Measurements from ENCODE around the gene CCL18.

CCL18 gene

DNA sequence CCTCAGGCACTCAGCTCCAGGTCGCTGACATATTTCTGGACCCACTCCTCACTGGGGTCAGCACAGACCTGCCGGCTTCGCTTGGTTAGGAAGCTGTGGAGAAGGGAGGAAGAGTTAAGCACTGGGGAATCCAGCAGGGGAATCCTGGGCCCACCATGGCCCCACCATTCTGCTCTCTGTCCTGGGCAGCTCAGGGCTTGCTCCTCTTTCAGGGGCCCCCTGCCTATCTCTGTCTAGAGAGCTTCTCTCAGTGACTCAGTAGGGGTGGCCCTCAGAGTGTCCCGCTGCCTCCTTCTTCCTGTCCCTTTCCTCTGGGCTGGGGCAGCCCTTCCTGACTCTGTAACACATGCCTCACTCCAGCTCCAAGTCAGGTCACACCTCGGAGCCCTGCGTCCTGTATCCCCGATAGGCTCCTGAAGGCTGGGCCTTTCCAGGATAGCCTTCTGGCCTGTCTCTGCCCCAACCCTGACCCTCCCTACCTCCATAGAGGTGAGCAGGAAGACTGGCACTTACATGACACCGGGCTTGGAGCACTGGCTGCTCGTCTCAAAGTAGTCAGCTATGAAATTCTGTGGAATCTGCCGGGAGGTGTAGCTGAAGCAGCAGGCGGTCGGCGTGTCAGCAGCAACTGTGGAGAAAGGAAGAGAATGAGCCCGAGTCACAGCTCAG, 24.7 kb downstream of the CCL18 start:
- Histone ChIP-seq H3K4me3 (ENCODE audit: low read depth, low read length, poor library complexity, severe bottlenecking) (no peak overlapping the region), H4K20me1 (ENCODE audit: insufficient read depth, low read length) (no peaks in the 10 kb centered on the region), H3K36me3 (ENCODE audit: insufficient read depth, low read length) (no peaks in the 10 kb centered on the region), H3K4me2 (ENCODE audit: low read length) (no peak overlapping the region), H2AFZ (ENCODE audit: low read length) (no peak overlapping the region), H3K27ac (ENCODE audit: low read depth, low read length, poor library complexity, severe bottlenecking) (no peak overlapping the region), H3K4me1 (ENCODE audit: insufficient read depth, low read length, severe bottlenecking) (no peaks in the 10 kb centered on the region), H3F3A (ENCODE audit: insufficient read depth, low read length) (no peaks in the 10 kb centered on the region), H3K9ac (ENCODE audit: low read length) (no peak overlapping the region), H3K9me2 (ENCODE audit: low read depth, low read length) (no peaks in the 10 kb centered on the region), H3K27me3 (ENCODE audit: insufficient read depth, low read length) (no peaks in the 10 kb centered on the region), H3K9me3 (ENCODE audit: low read length) (no peaks in the 10 kb centered on the region), H3K79me2 (ENCODE audit: insufficient read depth, low read length) (no peaks in the 10 kb centered on the region)
- no peak for TF ChIP-seq EZH2 (IDR thresholded peaks at IDR 0.05; ENCODE audit: borderline replicate concordance, low read length)
- TF ChIP-seq, protein P1, sequence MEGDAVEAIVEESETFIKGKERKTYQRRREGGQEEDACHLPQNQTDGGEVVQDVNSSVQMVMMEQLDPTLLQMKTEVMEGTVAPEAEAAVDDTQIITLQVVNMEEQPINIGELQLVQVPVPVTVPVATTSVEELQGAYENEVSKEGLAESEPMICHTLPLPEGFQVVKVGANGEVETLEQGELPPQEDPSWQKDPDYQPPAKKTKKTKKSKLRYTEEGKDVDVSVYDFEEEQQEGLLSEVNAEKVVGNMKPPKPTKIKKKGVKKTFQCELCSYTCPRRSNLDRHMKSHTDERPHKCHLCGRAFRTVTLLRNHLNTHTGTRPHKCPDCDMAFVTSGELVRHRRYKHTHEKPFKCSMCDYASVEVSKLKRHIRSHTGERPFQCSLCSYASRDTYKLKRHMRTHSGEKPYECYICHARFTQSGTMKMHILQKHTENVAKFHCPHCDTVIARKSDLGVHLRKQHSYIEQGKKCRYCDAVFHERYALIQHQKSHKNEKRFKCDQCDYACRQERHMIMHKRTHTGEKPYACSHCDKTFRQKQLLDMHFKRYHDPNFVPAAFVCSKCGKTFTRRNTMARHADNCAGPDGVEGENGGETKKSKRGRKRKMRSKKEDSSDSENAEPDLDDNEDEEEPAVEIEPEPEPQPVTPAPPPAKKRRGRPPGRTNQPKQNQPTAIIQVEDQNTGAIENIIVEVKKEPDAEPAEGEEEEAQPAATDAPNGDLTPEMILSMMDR (IDR thresholded peaks at IDR 0.05; ENCODE audit: low read length) = no peak

DNA sequence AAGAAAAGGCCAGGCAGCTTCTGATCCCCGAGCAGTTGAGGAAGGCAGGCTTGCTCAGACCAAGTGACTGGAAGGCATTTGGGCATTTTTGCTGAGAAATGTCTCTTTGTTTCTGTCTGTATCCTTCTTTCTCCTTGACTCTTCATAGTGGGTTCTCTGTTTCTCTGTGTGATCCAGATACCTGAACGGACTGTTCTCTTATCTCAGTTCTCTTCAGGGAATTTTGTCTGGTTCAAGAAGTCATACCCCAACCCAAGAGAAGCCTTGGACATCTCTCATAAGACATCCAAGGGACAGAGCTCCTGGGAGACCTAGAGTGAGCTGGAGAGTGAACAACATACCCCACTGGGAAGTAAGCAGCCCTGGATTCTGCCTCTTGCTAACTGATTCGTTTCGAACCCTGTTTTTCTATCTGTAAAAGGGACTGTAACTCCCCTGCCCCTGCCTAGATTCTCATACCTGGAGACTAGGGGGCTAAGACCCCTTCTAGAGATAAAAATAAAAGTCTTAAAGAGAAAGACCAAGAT, 25.3 kb downstream of the CCL18 start:
- no peak overlapping the region for H3K9ac ChIP-seq (ENCODE audit: low read length)
- no peak overlapping the region for H3K4me2 ChIP-seq (ENCODE audit: low read length)
- H3K36me3 ChIP-seq (ENCODE audit: insufficient read depth, low read length) = no peaks in the 10 kb centered on the region

DNA sequence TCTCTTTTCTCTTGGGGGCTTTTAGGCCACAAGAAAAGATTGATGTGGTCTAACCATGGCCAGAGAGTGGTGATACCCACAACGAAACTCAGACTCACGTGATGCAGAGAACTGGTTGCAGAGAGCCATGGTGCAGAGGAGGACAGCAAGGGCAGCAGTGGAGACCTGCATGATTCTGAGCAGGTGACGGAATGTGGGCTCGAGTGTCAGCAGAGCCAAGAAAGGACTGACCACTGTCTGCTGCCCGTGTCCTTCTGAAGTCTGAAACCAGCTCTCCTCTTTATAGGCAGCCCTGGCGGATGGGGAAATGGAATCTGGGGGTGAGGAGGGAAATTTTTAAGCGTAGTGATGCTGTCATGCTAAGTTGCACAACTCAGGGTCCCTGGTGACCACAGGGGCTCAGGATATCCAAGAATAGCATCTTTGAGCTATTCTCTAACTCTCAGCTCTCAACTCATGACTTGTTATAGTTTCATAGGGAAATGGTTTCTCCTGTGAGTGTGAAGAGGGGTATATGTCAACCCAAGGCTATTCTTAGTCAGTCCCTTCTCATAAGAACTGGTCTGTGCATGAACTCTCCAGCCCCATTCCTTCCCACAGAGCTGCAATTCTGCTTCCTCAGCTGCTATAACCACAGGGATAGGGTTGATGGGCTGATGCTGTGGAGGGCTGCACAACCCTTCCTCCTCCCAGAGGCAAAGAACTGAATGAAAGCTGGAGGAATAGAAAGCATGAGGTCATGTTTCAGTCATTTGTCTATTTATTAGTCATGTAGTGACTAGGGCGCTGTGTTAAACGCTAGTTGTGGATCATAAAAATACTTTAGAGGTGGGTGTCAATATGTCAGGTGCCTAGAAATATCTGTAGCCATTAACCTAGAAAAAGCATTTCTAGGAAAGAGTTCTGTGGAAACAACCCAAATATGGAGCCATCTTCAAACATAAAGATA, 26.1 kb downstream of the CCL18 start, which contains the start of gene CCL3:
Gene CCL3 (minus strand): TSS at position 256 of the 949 bp plus-strand sequence. CDS start 85 bp downstream, at position 171.
- Histone ChIP-seq H3K4me1 (ENCODE audit: insufficient read depth, low read length, severe bottlenecking) (no peaks in the 10 kb centered on the region), H3K9ac (ENCODE audit: low read length) (no peak within 1 kb of the TSS), H3K27ac (ENCODE audit: low read depth, low read length, poor library complexity, severe bottlenecking) (no peak within 1 kb of the TSS), H3K27me3 (ENCODE audit: insufficient read depth, low read length) (no peaks in the 10 kb centered on the region), H3K36me3 (ENCODE audit: insufficient read depth, low read length) (no peaks in the 10 kb centered on the region), H3K9me3 (ENCODE audit: low read length) (no peaks in the 10 kb centered on the region), H3K4me3 (ENCODE audit: low read depth, low read length, poor library complexity, severe bottlenecking) (no peak within 1 kb of the TSS), H4K20me1 (ENCODE audit: insufficient read depth, low read length) (no peaks in the 10 kb centered on the region), H2AFZ (ENCODE audit: low read length) (no peak within 1 kb of the TSS), H3K9me2 (ENCODE audit: low read depth, low read length) (no peaks in the 10 kb centered on the region), H3F3A (ENCODE audit: insufficient read depth, low read length) (no peaks in the 10 kb centered on the region), H3K4me2 (ENCODE audit: low read length) (no peak within 1 kb of the TSS), H3K79me2 (ENCODE audit: insufficient read depth, low read length) (no peaks in the 10 kb centered on the region)
- TF ChIP-seq, protein P1 (IDR thresholded peaks at IDR 0.05; ENCODE audit: low read length) = no peak
- TF ChIP-seq EZH2 (IDR thresholded peaks at IDR 0.05; ENCODE audit: borderline replicate concordance, low read length) = no peak

More for the DNA sequence above, 25.3 kb downstream of the CCL18 start:
- Histone ChIP-seq H3F3A (ENCODE audit: insufficient read depth, low read length) (no peaks in the 10 kb centered on the region), H4K20me1 (ENCODE audit: insufficient read depth, low read length) (no peaks in the 10 kb centered on the region), H2AFZ (ENCODE audit: low read length) (no peak overlapping the region), H3K4me1 (ENCODE audit: insufficient read depth, low read length, severe bottlenecking) (no peaks in the 10 kb centered on the region), H3K27me3 (ENCODE audit: insufficient read depth, low read length) (no peaks in the 10 kb centered on the region), H3K27ac (ENCODE audit: low read depth, low read length, poor library complexity, severe bottlenecking) (no peak overlapping the region), H3K79me2 (ENCODE audit: insufficient read depth, low read length) (no peaks in the 10 kb centered on the region), H3K9me2 (ENCODE audit: low read depth, low read length) (no peaks in the 10 kb centered on the region), H3K9me3 (ENCODE audit: low read length) (no peaks in the 10 kb centered on the region), H3K4me3 (ENCODE audit: low read depth, low read length, poor library complexity, severe bottlenecking) (no peak overlapping the region)
- TF ChIP-seq, protein P1 (IDR thresholded peaks at IDR 0.05; ENCODE audit: low read length) = no peak
- no peak for TF ChIP-seq EZH2 (IDR thresholded peaks at IDR 0.05; ENCODE audit: borderline replicate concordance, low read length)
